ENCODE results near the gene SPPL2A. TPM values are rescaled to one million over a fixed set of nuclear protein-coding genes. Genes with fewer than 3 reads are reported as not detected.
"Not testable (repeated sequence)": the region's sequence is repeated elsewhere in the genome, so short reads cannot be mapped to it uniquely, and the experiment has no call there.

Gene SPPL2A
- total and polyA plus RNA-seq, 2 donors (not counting 3 experiments of a cell fraction or from before 2014, with no cell fraction given): 38.8 to 88.7 TPM

- ChIA-PET CTCF (no interaction called here), POLR2A (no interaction called here)
- DNase-seq (ENCODE audit: low read depth, low spot score): no peak
- Histone ChIP-seq H3K4me2 (ENCODE audit: insufficient read depth, low read length) (no peak overlapping the region), H3K36me3 (ENCODE audit: control insufficient read depth in 2 of 2, extremely low read depth in 1 of 2, insufficient read depth in 2 of 2, low read length in 2 of 2) (no peaks in the 10 kb centered on the region), H4K20me1 (replicated peaks; ENCODE audit: control insufficient read depth, extremely low read depth, insufficient read depth, low read length) (no peaks in the 10 kb centered on the region), H2AFZ (ENCODE audit: low read depth, low read length) (no peak overlapping the region), H3K4me3 (replicated peaks in 1 of 3; ENCODE audit: insufficient read depth in 1 of 3, low read depth in 1 of 3, low read length in 3 of 3) (no peak overlapping the region), H3K9me3 (replicated peaks; ENCODE audit: control insufficient read depth, insufficient read depth, low read length) (no peaks in the 10 kb centered on the region), H3K4me1 (ENCODE audit: control insufficient read depth, extremely low read depth, insufficient read depth, low read length) (no peaks in the 10 kb centered on the region), H3K79me2 (ENCODE audit: control insufficient read depth, insufficient read depth, low read length) (no peaks in the 10 kb centered on the region), H3K9me1 (replicated peaks; ENCODE audit: control insufficient read depth, extremely low read depth, insufficient read depth, low read length) (no peaks in the 10 kb centered on the region), H3K27ac (ENCODE audit: insufficient read depth, low read depth, low read length) (no peak overlapping the region), H3K9ac (replicated peaks; ENCODE audit: extremely low read depth, insufficient read depth, low read length) (no peak overlapping the region), H3K27me3 (ENCODE audit: control insufficient read depth in 2 of 2, insufficient read depth in 2 of 2, low read length in 2 of 2) (no peaks in the 10 kb centered on the region)
- TF ChIP-seq MYC (IDR thresholded peaks at IDR 0.05; ENCODE audit: low read depth, low read length) (no peak), POLR2A (IDR thresholded peaks at IDR 0.05; ENCODE audit: low read depth, low read length) (no peak), JUN (IDR thresholded peaks at IDR 0.05; ENCODE audit: borderline replicate concordance, insufficient read depth, insufficient read length, low read depth) (no peak), POLR2AphosphoS5 (IDR thresholded peaks at IDR 0.05; ENCODE audit: insufficient read depth, low read depth, low read length) (no peak), GATA2 (IDR thresholded peaks at IDR 0.05; ENCODE audit: insufficient read depth, insufficient read length, low read depth, low read length) (no peak), CTCF (IDR thresholded peaks at IDR 0.05; ENCODE audit: extremely low read depth in 1 of 2, insufficient read depth in 1 of 2, low read depth in 1 of 2, low read length in 2 of 2) (no peak), EZH2 (IDR thresholded peaks at IDR 0.05; ENCODE audit: borderline replicate concordance, low read depth, low read length, severe bottlenecking) (no peak), FOS (IDR thresholded peaks at IDR 0.05; ENCODE audit: borderline replicate concordance, insufficient read depth, low read length) (no peak), MAX (IDR thresholded peaks at IDR 0.05; ENCODE audit: insufficient read depth, insufficient read length) (no peak)
- dilution Hi-C loops (cut with MboI; ENCODE audit: extremely low pct_ligation_motif_present, low sequenced_read_pairs): no loop called here
- no peak for FAIRE-seq
- intact Hi-C loops (cut with micrococcal nuclease): no loop called here
- no TSS peak for BruUV-seq (replicated peaks)
Observed at GRCh38 chr15:50697109-50697797, 68.3 kb downstream of the SPPL2A start.

GRCh38 chr15:50694634-50695165 lies 70.8 kb downstream of the SPPL2A start:
- H3K79me2 ChIP-seq (ENCODE audit: control insufficient read depth, insufficient read depth, low read length); CTCF ChIA-PET; H4K20me1 ChIP-seq (replicated peaks; ENCODE audit: control insufficient read depth, extremely low read depth, insufficient read depth, low read length); DNase-seq (ENCODE audit: low read depth, low spot score); H3K27ac ChIP-seq (ENCODE audit: insufficient read depth, low read depth, low read length); H3K4me1 ChIP-seq (ENCODE audit: control insufficient read depth, extremely low read depth, insufficient read depth, low read length); H3K36me3 ChIP-seq (ENCODE audit: control insufficient read depth in 2 of 2, extremely low read depth in 1 of 2, insufficient read depth in 2 of 2, low read length in 2 of 2); H3K27me3 ChIP-seq (ENCODE audit: control insufficient read depth in 2 of 2, insufficient read depth in 2 of 2, low read length in 2 of 2); H3K4me2 ChIP-seq (ENCODE audit: insufficient read depth, low read length); H3K9me3 ChIP-seq (replicated peaks; ENCODE audit: control insufficient read depth, insufficient read depth, low read length); H2AFZ ChIP-seq (ENCODE audit: low read depth, low read length); BruUV-seq (replicated peaks); H3K4me3 ChIP-seq (replicated peaks in 1 of 3; ENCODE audit: insufficient read depth in 1 of 3, low read depth in 1 of 3, low read length in 3 of 3); intact Hi-C loops (cut with micrococcal nuclease); H3K9ac ChIP-seq (replicated peaks; ENCODE audit: extremely low read depth, insufficient read depth, low read length); H3K9me1 ChIP-seq (replicated peaks; ENCODE audit: control insufficient read depth, extremely low read depth, insufficient read depth, low read length); dilution Hi-C loops (cut with MboI; ENCODE audit: extremely low pct_ligation_motif_present, low sequenced_read_pairs); FAIRE-seq: not testable (repeated sequence)
- POLR2A ChIA-PET: interaction anchor here (0.6 kb wide), 1 partner anchor 26 kb away, joined by 5 read pairs; no protein-coding TSS in a partner anchor

Measured in endothelial cell of umbilical vein (primary cell).